Esophagus muscularis mucosa (tissue), 4 donors: Measurements from ENCODE around the gene DAPK1. TPM values are rescaled to one million over a fixed set of nuclear protein-coding genes. Genes with fewer than 3 reads are reported as not detected.

Experiments
- DNase-seq: peaks from one replicate; pipeline ENCODE4 v3.0.0-alpha.2; 2017; ENCODE audit errors: extremely low spot score
- H3K27ac ChIP-seq, 4 donors: fragments of 200-600 bp; sonication (generic); replicated peaks in 1 of 4; 1 replicate in 3 of 4; 2 replicates in 1 of 4; pipeline ENCODE4 v1.5.1; 2016 to 2019; ENCODE audit warnings: mild to moderate bottlenecking in 1 of 4
- H3K27me3 ChIP-seq, 4 donors: fragments of 200-600 bp; sonication (generic); one replicate each; pipeline versions ENCODE4 v1.5.1 to v1.6.0; 2016 to 2019
- H3K36me3 ChIP-seq, 4 donors: fragments of 200-600 bp; sonication (generic); one replicate each; pipeline ENCODE4 v1.5.1; 2016 to 2019
- H3K4me1 ChIP-seq, 4 donors: fragments of 200-600 bp; sonication (generic); one replicate each; pipeline ENCODE4 v1.5.1; 2016 to 2019
- H3K4me3 ChIP-seq, 4 donors: fragments of 200-600 bp; sonication (generic); 1 replicate in 2 of 4; 2 replicates in 2 of 4; pipeline ENCODE4 v1.5.1; 2016 to 2019; ENCODE audit warnings: mild to moderate bottlenecking in 4 of 4, moderate library complexity in 1 of 4
- H3K9me3 ChIP-seq, 4 donors: fragments of 200-600 bp; sonication (generic); 1 replicate in 3 of 4; 2 replicates in 1 of 4; pipeline ENCODE4 v1.5.1; 2016 to 2019
- CTCF ChIP-seq, 3 experiments: fragments of 200-600 bp in 2 of 3; fragments of 450-650 bp in 1 of 3; sonication (generic) in 2 of 3; IDR thresholded peaks; one replicate each; pipeline ENCODE4 v1.5.1; 2017 to 2019; ENCODE audit warnings: antibody characterized with exemption in 3 of 3, mild to moderate bottlenecking in 2 of 3, moderate library complexity in 1 of 3
- EP300 ChIP-seq: sonication (generic); formaldehyde crosslinking; IDR thresholded peaks from one replicate; pipeline ENCODE4 v1.6.1; 2017; ENCODE audit warnings: antibody characterized with exemption
- POLR2A ChIP-seq: fragments of 450-650 bp; IDR thresholded peaks from one replicate; pipeline ENCODE4 v1.6.1; 2017; ENCODE audit warnings: antibody characterized with exemption, moderate library complexity, mild to moderate bottlenecking, low read depth
- POLR2AphosphoS5 ChIP-seq, 2 donors: sonication (generic); formaldehyde crosslinking; IDR thresholded peaks; one replicate each; pipeline ENCODE4 v1.6.1; 2017; ENCODE audit warnings: antibody characterized with exemption in 2 of 2
- WGBS: methylation state at CpG from one replicate; pipeline ENCODE4 v1.1.5; 2018; 5-methylcytosine and 5-hydroxymethylcytosine counted together
- intact Hi-C: fragments of 100-400 bp; cut with DNase I; formaldehyde crosslinking; loops from one replicate; pipeline ENCODE4 v1.15.1; 2023
- total RNA-seq, 4 donors: library from RNA; depleted of rRNA; stranded (reverse); fragments of >200 nt; gene quantifications; one replicate each; pipeline versions ENCODE4 v1.1.0 to v1.2.1, GENCODE V29; 2016

The DAPK1 gene
- total RNA-seq, 4 donors from 2014 or later = 51.7 to 96.8 (median 80.7) TPM

- Histone ChIP-seq H3K36me3 (no peaks in the 10 kb centered on the region), H3K27me3 (no peaks in the 10 kb centered on the region), H3K27ac (no peak overlapping the region), H3K9me3 (no peaks in the 10 kb centered on the region), H3K4me3 (no peak overlapping the region), H3K4me1 (peaks cover 0 to 61% (median 59%) of the 10 kb centered on the region in 4 donors)
- TF ChIP-seq CTCF (IDR thresholded peaks at IDR 0.05) (no peak), POLR2AphosphoS5 (IDR thresholded peaks at IDR 0.05) (no peak), EP300 (no peak), POLR2A (no peak)
- WGBS = 93% methylated on average over 4 of the region's 4 CpGs
- intact Hi-C loops = no loop called here
- peak; percentile 26 for DNase-seq
These were observed 36.4 kb downstream of the DAPK1 start for GRCh38 chr9:87534036-87534435.

- no peaks in the 10 kb centered on the region for H3K36me3 ChIP-seq
- WGBS = 91% methylated on average over 2 of the region's 2 CpGs
- peak overlapping the region in 1 of 4 donors; percentile 25 for H3K27ac ChIP-seq
- no peaks in the 10 kb centered on the region for H3K9me3 ChIP-seq
- TF ChIP-seq EP300 (no peak), CTCF (IDR thresholded peaks at IDR 0.05) (no peak), POLR2AphosphoS5 (IDR thresholded peaks at IDR 0.05) (no peak), POLR2A (no peak)
- no peak for DNase-seq
- H3K4me3 ChIP-seq = no peak overlapping the region
- no peaks in the 10 kb centered on the region for H3K27me3 ChIP-seq
- intact Hi-C loops = no loop called here
- H3K4me1 ChIP-seq = peaks cover 0 to 53% (median 50%) of the 10 kb centered on the region in 4 donors
These were observed 37.3 kb downstream of the DAPK1 start for GRCh38 chr9:87534957-87535356.

GRCh38 chr9:87535817-87536539 is 38.3 kb downstream of the DAPK1 start:
- Histone ChIP-seq H3K4me3 (no peak overlapping the region), H3K27ac (peak overlapping the region in 2 of 4 donors; percentile 22 to 56), H3K4me1 (peaks cover 0 to 42% (median 40%) of the 10 kb centered on the region in 4 donors), H3K9me3 (no peaks in the 10 kb centered on the region), H3K36me3 (peaks cover 0 to 4% (median 0%) of the 10 kb centered on the region in 4 donors), H3K27me3 (no peaks in the 10 kb centered on the region)
- TF ChIP-seq CTCF (IDR thresholded peaks at IDR 0.05) (no peak), EP300 (no peak), POLR2AphosphoS5 (IDR thresholded peaks at IDR 0.05) (no peak), POLR2A (no peak)
- DNase-seq = peak; percentile 88
- intact Hi-C loops = no loop called here
- 62% methylated on average over 8 of the region's 8 CpGs for whole genome bisulfite sequencing

- H3K27ac ChIP-seq = no peak overlapping the region
- peak; percentile 50 for DNase-seq
- H3K36me3 ChIP-seq = peaks cover 0 to 4% (median 0%) of the 10 kb centered on the region in 4 donors
- H3K27me3 ChIP-seq = no peaks in the 10 kb centered on the region
- intact Hi-C loops = no loop called here
- WGBS = 69% methylated on average over 7 of the region's 7 CpGs
- no peak for TF ChIP-seq EP300
- TF ChIP-seq CTCF (IDR thresholded peaks at IDR 0.05) = no peak
- TF ChIP-seq POLR2AphosphoS5 (IDR thresholded peaks at IDR 0.05) = no peak
- TF ChIP-seq POLR2A = no peak
- H3K9me3 ChIP-seq = no peaks in the 10 kb centered on the region
- H3K4me1 ChIP-seq = peaks cover 0 to 28% (median 24%) of the 10 kb centered on the region in 4 donors
- no peak overlapping the region for H3K4me3 ChIP-seq
These were observed 40.0 kb downstream of the DAPK1 start for GRCh38 chr9:87537625-87538024.
